Brain pericyte (primary cell): ENCODE data around the gene F11.
"Not testable (repeated sequence)": the region's sequence is repeated elsewhere in the genome, so short reads cannot be mapped to it uniquely, and the experiment has no call there.

Source experiments
- DNase-seq: peaks from one replicate; pipeline ENCODE4 v3.0.0-alpha.2; 2012; ENCODE audit warnings: low read depth, low spot score

Gene F11

DNA sequence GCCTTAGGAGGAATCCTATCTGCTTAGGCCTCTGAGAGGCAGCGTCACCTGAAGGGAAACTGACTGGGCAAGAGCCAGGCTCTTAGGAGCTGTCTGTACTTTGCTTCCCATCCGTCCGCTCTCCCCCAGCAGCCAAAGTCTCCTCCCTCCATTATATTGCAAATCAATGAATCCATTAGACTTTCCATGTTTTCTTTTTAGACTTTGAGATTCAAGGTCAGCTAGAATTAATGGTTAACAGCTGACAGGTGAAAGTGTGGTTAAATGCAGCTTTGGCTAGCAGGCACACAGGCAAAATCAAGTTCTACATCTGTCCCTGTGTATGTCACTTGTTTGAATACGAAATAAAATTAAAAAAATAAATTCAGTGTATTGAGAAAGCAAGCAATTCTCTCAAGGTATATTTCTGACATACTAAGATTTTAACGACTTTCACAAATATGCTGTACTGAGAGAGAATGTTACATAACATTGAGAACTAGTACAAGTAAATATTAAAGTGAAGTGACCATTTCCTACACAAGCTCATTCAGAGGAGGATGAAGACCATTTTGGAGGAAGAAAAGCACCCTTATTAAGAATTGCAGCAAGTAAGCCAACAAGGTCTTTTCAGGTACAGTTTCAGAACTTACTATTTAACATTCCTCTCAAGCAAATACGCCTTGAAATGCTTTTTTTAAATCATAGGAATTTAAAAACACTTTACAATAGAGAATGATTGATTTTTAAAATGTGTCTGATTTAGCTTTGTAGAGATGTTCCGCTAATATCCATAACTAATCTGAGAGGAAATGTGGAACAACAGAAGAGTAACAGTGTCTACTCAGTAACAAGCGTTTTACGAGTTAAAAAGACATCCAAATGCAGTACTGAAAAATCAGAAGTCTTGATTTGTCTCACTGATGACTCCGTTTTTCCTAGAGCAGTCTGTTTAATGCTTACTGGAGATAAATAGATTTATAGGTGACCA lies at the start of gene F11:
TSS of gene F11 (plus strand) at position 507 of the 970 bp plus-strand sequence. CDS start 948 bp downstream, outside the sequence.
- no peak for DNase-seq

DNA sequence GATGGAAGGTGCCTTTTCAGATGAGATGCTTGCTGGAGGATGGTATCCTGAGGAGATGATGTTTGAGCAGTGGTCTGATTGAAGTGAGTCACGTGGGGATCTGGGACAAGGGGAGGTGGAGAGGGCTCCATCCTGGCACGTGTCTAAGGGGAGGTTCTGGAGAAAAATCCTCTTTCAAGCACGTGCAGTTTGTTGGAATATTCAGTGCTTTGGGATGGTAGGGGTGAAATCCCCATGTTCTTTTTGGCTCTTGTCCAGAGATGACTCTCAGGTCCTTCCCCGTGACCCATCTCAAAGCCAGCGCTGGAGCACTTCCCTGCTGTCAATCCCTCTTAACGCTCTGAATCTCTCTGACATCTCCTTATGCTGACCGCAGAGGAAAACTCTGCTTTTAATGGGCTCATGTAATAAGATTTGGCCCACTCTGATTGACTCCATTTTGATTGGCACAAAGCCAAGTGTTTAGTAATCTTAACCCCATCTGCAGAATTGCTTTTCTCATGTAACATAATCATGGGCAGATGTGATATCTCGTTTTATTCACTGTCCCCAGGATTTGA lies 49.4 kb upstream of the F11 start:
- DNase-seq: peak; percentile 50

DNA sequence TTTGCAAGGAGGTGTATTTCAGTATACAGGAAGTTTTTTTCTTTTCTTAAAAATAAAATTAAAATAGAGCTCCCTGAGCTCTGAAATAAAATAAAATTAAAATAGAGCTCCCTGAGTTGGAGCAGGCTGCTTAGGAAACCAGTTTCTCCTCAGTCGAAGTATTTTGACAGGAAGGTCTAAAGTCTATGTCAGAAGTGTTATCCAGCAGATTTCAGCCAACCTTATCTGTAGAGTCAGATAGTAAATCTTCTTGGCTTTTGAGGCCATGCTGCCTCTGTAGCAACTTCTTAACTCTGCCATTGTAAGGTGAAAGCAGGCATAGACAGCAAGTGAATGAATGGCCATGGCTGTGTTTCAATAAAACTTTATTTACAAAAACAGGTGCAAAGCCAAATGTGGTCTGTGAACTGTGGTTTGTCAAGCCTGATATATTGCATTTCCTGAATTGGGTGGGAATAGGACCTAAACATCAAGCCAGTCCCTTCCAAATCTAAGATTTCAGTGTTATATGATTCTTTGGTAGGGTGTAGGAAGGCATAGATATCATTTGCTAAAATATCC lies 48.2 kb upstream of the F11 start:
- no peak for DNase-seq

DNA sequence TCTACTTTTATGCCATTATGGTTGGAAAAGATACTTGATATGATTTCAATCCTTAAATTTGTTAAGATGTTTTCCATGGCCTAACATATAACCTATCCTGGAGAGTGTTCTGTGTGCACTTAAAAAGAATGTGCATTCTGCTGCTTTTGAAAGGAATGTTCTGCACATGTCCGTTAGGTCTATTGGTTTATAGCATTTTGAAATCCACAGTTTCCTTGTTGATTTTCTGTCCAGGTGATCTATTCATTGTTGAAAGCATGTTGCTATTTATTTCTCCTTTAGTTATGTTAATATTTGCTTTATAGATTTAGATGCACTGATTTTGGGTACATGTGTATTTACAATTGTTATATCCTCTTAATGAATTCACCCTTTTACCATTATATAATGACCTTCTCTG lies 44.4 kb upstream of the F11 start:
- no peak for DNase-seq

DNA sequence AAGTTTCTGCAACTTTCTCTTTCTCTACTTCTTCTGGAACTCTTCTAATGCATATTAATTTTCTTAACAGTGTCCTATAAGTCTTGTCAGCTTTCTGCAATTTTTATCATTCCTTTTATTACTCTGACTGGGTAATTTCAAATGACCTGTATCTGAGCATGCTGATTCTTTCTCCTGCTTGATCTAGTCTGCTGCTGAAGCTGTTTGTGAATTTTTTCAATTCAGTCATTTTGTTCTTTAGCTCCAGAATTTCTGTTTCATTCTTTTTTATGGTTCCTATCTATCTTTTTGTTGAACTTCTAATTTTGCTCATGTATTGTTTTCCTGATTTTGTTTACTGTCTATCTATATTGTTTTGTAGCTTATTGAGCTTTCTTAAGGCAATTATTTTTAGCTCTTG lies 40.1 kb upstream of the F11 start:
- no peak for DNase-seq

DNA sequence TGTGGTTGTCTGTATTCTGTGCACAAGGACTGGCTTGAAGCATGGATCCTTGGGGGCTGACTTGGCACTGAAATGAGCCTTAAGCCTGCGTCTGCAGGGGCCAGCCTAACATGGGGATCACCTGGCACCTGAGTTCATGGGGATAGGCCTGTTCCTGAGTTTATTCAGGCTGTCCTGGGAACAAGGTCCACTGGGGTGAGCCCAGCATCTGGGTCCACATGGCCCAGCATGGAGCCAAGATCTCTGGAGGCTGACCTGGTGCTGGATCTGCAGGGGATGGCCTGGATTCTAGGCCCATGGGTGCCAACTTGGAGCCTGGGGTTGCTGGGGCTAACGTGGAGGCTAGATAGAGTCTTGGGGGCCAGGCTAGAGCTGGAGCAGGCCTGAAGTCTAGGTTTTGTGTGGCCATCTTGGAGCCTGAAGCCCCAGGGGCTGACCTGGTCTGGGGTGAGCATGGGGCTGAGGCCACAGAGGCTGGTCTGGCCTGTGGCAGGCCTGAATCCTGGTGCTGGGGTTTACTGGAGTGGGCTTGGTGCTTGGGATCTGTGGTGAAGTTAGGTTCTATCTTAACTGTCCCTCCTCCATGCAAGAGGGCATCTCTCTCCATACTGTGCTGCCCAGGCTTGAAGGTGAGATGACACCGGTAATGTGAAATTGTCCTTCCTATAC lies 39.3 kb upstream of the F11 start:
- DNase-seq: no peak

DNA sequence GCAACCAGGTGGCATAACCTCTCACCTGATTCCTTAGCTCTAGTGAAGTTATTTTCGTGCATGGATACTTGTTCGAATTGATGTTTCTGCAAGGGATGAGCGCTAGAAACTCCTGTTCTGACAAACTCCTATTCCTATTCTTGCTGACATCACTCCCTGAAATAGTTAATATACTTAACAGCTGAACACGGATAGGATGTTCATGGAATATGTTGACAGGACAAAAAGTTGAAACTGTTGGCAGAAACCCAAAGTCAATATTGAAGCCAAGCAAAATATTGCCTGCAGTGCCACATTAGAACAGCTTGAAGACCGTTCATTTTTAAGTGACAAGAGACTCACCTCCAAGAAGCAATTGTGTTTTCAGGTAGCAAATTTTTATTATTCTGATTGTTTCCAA lies 38.8 kb upstream of the F11 start, which contains the start of gene KLKB1:
TSS of gene KLKB1 (plus strand) at position 287 of the 400 bp plus-strand sequence. CDS start 689 bp downstream, outside the sequence.
- peak; percentile 61 for DNase-seq

DNA sequence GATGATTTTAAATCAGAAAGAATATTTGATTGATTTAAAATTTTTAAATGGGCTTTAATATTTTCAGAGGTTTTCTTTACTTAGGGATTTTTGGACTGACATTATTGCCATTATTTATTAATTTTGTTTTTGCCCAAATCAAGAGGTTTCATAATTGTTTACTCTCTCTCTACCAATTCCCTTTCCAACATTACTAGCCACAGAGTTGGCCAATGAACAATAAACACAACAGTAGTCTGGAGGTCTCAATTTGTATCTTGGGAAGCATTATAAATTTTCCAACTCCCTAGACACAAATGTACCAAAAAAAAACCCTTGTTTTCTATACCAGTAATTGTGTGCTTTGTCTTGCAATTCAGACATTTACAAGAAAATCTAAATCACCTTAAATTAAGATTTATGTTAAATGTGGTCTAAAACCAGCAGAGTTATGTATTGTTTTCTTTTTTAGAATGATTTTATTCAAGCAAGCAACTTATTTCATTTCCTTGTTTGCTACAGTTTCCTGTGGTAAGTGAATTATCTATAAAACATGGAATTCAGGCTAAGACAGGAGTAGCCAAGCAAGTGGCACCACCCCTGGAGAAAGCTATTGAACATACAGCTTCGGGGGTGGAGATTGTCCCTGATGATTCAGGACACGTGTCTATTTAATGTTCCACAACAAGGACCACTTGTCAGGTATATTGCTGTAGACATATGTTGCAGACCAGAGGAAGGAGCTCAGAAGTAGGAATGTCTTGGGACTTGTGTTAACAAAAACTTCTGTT lies 38.1 kb upstream of the F11 start:
- no peak for DNase-seq

DNA sequence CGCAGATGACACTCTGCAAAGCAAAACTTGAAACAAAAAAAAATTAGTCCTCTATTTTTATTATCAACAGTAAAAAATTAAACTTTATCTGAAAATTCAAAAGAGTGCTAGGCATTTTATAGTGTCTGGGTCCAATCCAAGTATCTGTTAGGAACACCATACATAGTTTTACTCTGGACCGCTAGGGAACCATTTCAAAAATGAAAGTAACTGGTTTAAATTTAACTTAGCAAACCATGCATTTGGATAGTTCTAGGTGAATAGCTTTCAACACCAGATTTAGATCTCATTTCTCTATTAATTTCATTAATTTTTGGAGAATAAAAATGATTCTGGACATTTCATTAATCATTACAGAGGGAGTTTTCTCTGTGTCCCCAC lies 37.5 kb upstream of the F11 start:
- DNase-seq: no peak

DNA sequence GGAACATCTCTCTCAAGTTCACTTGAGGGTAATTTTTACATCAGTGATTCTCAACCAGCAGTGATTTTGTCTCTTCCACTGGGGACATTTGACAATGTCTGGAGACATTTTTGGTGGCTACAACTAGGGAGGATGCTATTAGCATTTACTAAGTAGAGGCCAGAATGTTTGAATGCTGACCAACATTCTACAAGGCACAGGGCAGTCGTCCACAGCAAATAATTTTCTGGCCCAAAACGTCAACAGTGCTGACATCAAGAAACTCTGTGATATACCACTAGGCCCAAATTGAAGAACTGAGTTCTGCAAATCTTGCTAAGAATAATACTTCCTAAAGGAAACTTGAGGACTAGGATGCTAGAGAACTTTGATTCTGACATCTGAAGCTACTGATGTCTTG lies 31.6 kb upstream of the F11 start:
- DNase-seq: no peak

DNA sequence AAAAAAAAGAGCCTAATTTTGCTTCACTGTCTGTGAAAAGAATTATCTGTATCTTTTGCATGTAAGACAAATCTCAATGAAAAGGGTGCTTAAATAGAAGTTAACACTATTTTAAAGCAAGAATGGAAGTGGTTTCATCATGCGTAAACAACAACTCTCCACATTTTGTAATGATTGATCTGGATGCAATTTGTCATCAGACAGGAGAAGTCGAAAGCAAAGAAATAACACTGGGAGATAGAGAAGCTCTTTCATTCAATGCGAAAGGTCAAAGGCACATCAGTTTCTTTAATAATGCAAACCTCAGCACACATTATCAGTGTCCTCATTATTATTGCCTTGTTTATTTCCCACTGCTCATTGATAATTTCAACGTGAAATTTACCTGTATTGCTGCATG lies 29.9 kb upstream of the F11 start:
- no peak for DNase-seq

DNA sequence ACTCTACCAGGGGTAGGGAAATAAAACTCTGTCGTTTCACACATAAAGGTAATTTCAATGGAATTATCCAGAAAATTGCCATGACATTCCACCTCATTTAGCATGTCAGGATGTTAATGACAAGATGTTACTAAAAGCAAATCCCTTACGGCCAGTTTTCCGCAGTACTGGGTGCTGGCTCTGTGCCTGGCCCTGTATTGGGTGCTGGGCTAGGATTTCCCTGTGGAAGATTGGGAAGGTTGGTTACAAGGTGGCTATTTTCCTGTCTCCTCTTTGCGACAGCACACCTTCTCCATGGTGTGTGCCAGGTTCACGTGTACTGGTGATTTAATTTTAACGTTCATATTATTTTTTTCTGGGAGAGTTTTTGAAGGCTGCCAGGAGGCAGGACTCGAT lies 25.5 kb upstream of the F11 start:
- no peak for DNase-seq

DNA sequence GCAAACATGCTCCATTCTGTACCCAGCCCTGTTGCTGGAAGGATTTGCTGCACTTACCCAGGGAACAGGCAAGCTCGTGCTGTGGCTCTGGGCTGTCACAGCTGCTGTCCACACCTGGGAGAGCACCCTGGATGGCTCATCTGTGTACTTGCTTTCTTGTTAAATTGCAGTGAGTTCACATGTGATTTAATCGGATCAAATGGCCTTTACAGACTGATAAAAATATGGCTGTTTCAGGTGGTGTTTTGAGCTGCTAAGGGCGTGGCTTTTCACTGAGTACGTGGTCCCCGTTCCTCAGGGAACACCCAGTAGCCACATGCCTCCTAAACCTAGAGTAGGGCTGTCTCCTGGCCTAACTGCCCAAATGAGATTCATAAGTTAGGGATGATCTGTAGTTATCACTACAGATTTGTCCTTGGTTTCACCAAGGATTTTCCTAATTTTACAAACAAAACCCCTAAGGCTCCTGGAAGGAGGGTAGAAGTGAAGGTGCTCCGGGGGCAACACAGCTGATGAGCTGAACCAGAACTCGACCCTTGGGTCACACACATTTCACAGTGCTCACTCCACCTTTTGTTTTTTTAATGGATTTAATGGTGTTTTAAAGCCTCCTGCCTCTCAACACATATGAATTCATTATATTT lies 25.0 kb upstream of the F11 start:
- DNase-seq: no peak

DNA sequence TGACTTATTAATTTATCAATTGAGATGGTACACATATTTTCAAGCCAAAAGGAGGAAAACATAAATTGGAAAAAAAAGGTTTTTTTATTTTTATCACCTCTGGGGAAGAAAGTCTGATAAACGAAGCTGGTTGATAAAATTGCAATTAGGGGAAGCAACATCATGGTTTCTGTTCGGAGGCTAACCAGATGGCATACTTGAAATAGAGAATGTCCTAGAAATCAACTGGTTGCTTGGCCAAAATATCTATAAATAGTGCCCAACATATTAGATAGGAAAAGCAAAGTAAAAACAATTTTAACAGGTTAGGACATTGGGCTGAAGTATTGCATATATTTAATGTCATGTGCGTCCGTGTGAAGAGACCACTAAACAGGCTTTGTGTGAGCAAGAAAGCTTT lies 24.4 kb upstream of the F11 start:
- DNase-seq: no peak

DNA sequence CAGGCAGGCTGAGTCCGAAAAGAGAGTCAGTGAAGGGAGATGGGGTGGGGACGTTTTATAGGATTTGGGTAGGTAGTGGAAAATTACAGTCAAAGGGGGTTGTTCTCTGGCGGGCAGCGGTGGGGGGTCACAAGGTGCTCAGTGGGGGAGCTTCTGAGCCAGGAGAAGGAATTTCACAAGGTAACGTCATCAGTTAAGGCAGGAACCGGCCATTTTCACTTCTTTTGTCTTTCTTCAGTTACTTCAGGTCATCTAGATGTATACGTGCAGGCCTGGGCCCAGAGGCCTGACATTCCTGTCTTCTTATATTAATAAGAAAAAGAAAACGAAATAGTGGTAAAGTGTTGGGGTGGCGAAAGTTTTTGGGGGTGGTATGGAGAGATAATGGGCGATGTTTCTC lies 24.0 kb upstream of the F11 start:
- DNase-seq: not testable (repeated sequence)

DNA sequence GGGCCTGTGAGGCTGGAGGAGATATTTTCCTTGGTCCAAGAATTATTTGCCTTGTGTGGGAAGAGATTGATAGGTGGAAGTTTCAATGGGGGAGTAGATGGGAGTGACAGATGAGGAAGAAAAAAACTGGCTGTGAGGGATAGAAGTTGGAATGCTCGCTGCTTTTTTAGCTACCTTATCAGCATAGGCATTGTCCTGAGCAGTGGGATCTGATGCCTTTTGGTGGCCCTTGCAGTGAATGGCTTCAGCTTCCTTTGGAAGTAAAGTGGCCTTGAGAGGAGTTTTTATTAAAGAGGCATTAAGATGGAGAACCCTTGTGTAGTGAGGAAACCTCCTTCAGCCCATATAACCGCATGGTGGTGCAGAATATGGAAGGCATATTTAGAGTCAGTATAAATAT lies 22.7 kb upstream of the F11 start:
- DNase-seq: no peak

DNA sequence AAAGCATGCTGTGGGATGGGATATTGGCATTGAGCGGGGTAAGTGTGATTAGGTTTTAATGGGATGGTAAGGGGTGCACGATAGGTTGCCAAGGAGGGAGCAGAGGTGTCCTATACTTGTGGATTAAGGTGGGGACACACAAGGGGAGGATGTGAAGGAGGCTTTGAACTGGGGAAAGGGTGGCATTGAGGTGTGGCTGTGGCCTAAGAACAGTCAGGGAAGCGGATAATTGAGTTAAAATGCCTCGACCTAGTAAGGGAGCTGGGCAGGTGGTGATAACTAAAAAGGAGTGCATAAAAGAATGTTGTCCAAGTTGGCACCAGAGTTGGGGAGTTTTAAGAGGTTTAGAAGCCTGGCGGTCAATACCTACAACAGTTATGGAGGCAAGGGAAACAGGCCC lies 21.2 kb upstream of the F11 start:
- DNase-seq: no peak

DNA sequence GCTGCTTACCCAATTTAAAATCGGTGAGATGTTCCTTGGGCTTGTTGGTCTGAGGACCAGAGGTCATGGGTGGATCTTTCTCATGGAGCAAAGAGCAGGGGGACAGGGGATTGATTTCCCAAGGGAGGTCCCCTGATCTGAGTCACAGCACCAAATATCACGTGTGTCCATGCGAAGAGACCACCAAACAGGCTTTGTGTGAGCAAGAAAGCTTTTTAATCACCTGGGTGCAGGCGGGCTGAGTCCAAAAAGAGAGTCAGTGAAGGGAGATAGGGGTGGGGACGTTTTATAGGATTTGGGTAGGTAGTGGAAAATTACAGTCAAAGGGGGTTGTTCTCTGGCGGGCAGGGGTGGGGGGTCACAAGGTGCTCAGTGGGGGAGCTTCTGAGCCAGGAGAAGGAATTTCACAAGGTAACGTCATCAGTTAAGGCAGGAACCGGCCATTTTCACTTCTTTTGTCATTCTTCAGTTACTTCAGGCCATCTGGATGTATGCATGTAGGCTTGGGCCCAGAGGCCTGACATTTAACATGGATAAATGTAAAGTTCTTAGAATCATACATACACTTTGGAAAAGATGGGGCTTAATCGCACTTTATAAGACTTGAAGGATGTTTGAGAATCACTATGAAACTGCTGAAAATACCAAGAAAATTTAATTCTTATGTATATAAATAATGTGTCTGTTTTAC lies 18.8 kb upstream of the F11 start:
- not testable (repeated sequence) for DNase-seq

DNA sequence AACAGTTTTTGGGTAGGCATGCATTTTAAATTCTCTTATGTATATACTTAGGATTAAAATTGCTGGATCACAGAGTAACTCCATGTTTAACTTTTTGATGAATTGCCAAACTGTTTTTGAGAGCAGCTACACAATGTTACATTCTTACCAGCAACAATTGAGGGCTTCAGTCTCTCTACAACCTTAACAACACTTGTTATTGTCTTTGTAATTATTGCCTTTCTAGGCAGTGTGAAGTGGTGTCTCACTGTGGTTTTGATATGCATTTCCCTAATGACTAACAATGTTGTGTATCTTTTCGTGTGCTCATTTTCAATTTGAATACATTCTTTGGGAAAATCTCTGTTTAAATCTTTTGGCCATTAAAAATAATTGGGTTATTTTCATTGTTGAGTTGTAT lies 17.3 kb upstream of the F11 start:
- DNase-seq: no peak
